ENCODE results near the gene TNNC1.

The TNNC1 gene

DNA sequence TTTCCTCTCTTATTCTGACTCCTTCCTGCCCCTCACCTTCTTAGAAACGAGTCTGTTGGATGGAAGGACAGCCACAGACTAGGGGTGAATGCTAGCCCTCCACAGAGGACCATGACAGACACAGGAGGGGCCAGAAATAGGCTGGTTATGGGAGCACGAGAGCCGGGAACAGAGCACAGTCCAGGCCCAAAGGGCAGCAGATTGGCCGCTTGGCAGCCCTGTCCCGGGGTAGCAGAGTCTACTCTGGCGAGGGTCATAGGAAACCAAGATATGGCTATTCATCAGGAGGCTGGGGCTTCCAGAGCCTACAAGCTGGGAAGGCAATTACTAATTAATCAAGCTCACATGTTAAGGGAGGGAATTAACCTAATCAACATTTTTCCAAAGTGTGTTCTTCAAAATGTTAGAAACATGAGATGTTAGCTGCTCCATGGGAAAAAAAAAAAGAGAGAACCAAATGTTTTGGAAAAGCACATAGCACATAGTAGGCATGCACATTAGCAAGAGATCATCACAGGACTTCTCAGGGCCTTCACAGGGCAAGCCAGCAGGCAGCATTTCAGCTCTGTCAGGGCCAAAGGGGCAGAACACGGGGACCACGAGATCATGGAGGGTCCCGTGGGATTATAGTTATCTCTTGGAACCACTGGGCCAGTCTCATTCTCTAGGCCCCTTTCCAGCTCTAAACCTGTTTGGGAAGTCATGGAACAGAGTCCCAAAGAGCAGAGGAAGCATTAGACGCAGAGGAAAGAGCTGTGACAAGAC is 22.2 kb downstream of the TNNC1 start:
- no peak overlapping the region for H3K4me3 ChIP-seq (ENCODE audit: low read depth, low read length)
- TF ChIP-seq, protein P1, sequence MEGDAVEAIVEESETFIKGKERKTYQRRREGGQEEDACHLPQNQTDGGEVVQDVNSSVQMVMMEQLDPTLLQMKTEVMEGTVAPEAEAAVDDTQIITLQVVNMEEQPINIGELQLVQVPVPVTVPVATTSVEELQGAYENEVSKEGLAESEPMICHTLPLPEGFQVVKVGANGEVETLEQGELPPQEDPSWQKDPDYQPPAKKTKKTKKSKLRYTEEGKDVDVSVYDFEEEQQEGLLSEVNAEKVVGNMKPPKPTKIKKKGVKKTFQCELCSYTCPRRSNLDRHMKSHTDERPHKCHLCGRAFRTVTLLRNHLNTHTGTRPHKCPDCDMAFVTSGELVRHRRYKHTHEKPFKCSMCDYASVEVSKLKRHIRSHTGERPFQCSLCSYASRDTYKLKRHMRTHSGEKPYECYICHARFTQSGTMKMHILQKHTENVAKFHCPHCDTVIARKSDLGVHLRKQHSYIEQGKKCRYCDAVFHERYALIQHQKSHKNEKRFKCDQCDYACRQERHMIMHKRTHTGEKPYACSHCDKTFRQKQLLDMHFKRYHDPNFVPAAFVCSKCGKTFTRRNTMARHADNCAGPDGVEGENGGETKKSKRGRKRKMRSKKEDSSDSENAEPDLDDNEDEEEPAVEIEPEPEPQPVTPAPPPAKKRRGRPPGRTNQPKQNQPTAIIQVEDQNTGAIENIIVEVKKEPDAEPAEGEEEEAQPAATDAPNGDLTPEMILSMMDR (IDR thresholded peaks at IDR 0.05; ENCODE audit: low read depth, low read length): no peak

- TF ChIP-seq, protein P1 (IDR thresholded peaks at IDR 0.05; ENCODE audit: low read depth, low read length): no peak
These were observed 23.4 kb downstream of the TNNC1 start for GRCh38 chr3:52430416-52430810.

DNA sequence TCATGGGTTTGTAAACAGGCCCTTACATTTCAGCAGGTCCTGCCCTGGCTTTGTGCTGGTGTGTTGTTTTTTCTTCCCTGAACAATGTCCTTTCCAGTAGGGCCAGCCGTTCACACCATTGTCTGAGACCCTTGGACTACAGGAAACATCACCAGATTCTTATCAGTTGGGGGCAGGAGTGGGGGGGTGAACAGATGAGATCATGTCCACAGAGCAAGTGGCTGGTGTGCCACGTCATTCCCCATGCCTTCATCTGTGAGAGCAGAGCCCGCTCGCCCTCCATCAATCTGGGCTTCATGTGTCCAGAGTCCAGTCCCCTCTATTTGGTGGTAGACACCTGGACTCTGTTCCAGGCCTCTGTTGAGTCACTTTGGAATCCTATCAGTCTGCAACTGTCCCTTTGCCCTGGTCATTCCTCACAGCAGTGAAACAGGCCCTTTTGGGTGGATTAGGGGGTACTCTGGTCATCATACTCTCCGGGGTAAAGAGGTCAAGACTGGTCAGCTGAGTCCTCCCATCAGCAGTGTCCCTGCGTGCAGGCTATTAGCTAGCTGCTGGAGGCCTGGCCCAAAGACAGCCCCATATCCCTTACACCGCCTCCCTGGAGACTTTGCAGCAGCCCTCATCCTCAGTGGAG is 23.9 kb downstream of the TNNC1 start:
- H3K4me3 ChIP-seq (ENCODE audit: low read depth, low read length): no peak overlapping the region
- TF ChIP-seq, protein P1 (IDR thresholded peaks at IDR 0.05; ENCODE audit: low read depth, low read length): no peak

More at GRCh38 chr3:52430416-52430810, 23.4 kb downstream of the TNNC1 start:
- H3K4me3 ChIP-seq (ENCODE audit: low read depth, low read length): no peak overlapping the region

DNA sequence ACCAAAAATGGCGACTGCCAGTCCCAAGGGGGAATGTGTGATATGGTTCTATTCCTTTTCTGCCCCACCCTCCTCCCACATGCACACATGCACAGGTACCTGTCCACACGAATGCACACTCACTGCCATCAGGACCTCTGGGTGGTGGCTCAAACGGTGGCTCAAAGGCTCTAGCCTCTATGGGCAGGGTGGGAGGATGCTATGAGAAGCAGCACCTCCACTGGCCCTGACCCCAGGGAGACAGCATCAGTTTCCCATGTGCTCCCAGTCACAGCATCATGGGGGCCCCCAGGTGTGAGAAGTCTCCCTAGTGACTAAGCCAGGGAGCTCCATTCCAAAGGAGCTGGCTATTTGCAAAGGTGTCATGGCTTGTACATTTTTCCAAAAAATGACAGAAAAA is 24.8 kb downstream of the TNNC1 start:
- TF ChIP-seq, protein P1 (IDR thresholded peaks at IDR 0.05; ENCODE audit: low read depth, low read length): no peak
- no peak overlapping the region for H3K4me3 ChIP-seq (ENCODE audit: low read depth, low read length)

DNA sequence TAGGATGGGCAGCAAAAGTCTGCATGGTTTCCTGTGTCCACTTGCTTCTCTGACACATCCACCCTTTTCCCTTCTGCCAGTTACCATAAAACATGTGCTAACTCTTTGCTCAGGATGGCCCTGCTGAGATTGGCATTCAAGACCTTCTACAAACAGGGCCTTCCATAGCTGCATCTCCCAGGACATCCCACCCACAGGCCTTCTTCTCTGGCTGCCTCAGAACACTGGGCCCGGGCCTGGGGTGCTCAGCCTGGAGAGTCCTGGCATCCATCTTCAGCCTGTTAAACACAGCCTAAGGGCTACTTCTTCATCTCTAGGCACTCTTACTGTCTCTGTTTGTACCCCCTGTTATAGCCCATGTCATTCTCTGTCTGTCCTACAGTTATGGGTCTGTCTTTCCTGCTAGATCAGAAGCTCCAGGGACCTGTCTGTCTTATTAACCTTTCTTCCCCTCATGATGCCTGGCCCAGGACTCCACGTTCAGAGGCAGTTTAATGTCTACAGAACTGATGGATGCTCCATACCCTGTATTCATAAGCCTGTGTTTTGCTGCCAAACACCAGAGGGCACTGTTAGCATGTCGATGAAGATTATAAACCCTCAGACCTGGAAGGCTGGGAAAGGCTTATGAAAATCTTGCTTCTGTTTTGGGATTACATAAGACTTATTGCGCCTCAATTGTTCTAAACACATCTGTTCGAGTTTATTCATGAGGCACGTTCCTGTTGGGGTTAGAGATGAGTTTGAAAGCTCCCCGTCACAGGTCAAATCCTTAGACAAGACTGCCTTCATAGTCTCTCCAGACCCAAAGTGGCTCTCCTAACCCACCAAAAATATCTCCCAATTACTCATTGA is 25.5 kb downstream of the TNNC1 start:
- TF ChIP-seq, protein P1 (IDR thresholded peaks at IDR 0.05; ENCODE audit: low read depth, low read length): peak; percentile 64
- no peak overlapping the region for H3K4me3 ChIP-seq (ENCODE audit: low read depth, low read length)

GRCh38 chr3:52423173-52423572 is 30.7 kb downstream of the TNNC1 start:
- H3K4me3 ChIP-seq (ENCODE audit: low read depth, low read length): no peak overlapping the region
- TF ChIP-seq, protein P1 (IDR thresholded peaks at IDR 0.05; ENCODE audit: low read depth, low read length): no peak
